GM19468 (cell line): ENCODE results near the gene PLXNB2.
A peak's percentile ranks its signal among the peaks of the same experiment; 100 is the strongest.

Source experiments
- ATAC-seq: cut with Tn5 transposase; IDR thresholded peaks from one replicate; pipeline ENCODE4 v1.9.1; 2021; ENCODE audit warnings: mild to moderate bottlenecking, moderate library complexity, moderate number of reproducible peaks; ENCODE audit not compliant: unreplicated experiment; ENCODE audit errors: extremely low read depth

Gene PLXNB2

DNA sequence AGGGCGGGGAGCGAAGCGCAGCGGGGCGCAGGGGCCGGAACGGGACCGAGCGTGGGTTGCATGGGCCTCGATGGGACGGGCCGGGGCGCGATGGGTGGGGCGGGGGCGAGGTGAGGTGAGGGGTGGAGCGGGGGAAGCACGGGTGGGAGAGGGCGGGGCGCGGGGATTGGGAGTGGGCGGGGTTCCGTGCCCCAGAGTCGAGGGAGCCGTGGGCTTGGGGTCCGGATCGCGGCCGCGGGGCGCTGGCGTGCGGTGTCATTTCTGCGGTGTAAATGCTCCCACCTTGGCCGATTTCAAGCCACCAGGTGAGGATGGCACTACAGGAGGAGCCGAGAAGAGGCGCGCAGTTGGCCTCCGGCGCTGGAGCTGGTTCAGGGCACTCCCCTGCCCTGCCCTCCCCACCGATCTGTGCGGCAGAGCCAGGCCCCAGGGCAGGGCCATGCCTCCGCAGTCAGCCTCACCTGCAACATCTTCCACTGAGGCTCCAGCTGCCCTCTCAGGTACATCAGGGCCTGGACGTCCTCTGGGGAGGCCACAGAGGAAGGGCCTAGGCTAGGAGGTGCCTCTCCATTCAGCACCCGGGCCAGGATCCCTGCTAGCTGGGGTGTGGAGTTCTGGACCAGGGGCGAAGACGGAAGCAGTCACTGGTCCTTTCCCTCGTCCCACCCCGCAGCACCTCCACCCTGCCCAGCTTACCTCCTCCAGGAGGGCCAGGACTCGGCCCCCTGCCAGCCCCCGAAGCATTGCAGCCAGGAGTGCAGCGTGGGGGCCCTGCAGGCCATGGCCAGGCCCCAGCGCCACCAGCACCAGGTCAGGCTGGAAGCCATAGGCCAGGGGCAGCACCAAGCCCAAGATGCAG, 62.0 kb downstream of the PLXNB2 start:
- no peak for ATAC-seq

DNA sequence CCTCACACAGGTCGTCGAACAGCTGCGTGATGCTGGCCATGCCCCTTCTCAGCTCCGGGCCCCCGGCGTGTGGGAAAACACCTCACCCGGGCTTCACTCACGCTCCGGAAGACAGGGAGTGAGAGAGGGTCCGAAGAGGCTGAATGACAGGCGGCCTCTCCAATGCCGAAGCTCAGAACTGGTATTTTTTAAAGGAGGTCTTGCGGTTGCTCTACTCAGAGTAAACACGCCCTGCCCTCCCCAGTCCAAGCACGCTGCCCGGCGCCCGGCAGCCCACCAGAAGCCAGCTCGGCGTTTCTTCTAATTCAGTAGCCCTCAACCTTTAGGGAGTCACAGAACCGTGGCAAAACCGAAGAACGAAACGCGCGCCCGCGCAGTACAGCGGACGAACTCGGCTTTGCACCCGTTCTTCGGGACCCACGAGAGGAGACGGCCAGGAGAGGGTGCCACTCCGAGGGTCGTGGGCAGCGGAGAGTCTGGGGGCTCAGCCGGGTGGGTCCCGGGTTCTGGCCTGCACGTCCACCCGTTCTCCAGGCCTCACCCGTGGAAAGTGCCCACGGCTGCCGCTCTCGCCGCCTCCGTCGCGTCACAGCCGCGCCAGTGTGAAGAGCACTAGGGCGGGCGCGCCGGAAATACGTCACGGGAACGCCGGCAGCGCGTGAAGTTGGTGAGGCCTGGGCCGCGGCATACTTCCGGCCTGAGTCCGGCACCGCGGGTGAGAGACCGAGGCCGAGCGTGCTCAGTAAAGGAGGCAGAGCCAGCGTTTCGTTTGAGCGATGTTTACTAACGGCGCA, 62.8 kb downstream of the PLXNB2 start, which contains the start of gene TUBGCP6:
TSS of gene TUBGCP6 (minus strand) at position 604 of the 794 bp plus-strand sequence. CDS start at position 40, 564 bp downstream.
- ATAC-seq: peak; percentile 42

DNA sequence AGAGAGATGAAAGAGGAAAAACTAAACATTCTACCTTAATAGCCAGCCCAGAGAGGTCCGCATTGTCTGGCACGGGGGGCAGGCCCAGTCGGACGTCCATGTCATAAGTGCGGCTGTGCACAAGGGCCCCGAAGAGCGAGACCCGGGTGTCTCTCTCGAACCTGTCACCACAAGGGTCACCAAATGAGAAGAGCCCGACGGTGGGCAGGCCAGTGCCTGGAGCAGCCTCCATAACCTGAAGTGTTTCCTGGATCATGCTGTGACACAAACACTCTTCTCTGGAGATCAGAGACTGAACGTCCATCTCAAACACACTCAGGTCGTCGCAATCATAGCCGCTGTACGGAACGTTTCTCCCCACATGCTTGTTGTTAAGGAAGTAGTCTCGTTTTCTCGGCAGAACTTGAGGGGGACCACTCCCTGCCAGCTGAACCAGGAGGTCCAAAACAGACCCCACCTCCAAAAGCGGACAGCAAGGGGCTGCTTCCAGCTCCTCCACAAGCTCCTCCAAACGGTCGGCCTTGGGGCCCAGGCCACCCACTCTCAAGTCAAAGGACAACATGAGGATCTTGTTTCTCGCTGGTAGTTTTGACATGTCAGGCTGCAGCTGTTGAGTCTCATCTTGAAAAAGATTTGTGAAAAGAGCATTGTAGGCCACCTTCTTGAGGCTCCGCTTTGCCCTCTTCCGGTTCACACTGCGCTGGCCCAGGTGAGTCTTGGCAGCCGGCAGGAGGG, 63.6 kb downstream of the PLXNB2 start:
- ATAC-seq: no peak

DNA sequence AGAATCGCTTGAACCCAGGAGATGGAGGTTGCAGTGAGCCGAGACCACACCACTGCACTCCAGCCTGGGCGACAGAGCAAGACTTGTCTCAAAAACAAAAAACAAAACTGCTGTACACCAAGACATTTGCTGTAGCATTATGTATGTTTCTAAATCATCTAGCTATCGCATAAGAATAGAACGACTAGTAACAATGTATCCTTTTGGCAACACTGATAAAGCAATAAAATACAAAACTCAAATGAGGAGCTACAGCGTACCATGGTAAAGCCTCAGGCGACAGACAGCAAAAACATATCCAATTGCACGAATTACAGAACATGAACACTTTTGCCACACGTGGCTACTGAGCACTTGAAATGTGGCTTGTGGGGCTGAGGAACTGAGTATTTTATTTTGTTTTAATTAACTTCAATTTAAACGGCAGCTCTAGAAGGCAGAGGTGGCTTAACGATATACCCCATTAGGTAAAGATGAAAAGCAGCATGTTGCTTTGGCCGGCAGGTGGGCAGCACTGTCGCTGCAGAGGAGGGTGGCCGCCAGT, 65.0 kb downstream of the PLXNB2 start:
- no peak for ATAC-seq

DNA sequence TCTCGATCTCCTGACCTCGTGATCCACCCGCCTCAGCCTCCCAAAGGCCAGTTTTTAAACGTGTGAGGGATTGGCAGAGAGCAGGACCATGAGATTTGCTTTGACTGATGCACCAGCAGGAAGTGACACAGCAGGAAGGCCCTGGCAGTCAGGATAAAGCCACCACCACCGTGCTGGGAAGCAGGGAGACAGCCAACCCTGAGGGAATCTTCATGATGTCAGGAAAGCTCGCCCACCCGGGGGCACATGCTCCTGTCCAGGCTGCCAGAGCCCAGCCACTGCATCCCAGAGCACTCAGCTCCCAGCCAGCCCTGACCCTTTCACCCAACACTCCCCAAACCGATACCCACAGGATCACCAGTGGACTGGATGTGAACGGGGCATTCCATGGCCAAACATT, 68.7 kb downstream of the PLXNB2 start:
- no peak for ATAC-seq

DNA sequence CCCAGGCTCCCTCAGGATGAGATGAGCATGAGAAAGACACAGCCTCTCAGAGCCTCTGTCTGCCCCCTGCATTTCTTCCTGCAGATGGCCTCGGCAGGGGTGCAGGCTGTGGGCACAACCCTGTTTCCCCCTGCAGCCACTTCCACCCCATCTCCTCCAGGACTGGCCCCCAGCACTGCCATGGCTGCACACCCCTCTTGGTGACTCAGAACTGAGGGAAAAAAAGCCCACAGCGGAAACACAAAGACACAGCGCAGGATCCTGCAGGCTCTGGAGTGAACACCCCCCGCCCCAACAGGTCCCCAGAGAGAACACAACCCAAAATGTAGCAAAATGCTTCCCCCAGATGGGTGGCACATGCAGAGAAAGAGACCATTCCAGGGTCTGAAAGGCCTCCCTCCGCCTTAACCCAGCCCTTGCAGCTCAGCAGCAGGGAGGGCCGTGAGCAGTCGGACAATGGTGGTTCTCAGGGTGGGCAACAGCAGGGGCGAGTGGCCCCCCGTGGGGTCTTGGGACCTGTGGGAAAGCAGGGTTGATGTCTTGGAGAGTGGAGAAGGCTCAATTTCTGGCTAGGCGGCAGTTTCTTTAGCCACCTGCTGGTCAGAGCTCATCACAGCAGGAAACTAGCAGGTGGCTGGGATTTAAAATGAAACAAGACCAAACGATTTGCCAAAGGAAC, 70.6 kb downstream of the PLXNB2 start:
- ATAC-seq: no peak

DNA sequence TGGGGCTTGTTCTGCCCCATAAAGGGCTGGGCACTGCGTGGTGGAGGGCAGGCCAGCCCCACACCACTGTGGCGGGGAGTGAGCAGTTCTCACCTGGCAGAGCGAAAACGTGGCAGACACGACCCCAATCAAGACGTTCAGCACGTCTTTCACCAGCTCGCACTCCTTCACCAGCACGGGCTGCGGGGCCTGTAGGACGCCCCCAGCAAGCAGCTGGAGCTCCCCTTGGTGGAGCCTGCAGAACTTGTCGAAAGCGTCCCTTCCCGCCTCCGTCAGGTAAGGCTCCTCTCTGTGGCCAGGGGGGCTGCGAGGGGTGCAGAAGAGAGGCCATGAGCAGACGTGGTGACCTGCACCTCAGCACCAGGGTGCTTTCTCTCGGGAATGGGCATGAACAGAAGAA, 74.2 kb downstream of the PLXNB2 start:
- no peak for ATAC-seq

DNA sequence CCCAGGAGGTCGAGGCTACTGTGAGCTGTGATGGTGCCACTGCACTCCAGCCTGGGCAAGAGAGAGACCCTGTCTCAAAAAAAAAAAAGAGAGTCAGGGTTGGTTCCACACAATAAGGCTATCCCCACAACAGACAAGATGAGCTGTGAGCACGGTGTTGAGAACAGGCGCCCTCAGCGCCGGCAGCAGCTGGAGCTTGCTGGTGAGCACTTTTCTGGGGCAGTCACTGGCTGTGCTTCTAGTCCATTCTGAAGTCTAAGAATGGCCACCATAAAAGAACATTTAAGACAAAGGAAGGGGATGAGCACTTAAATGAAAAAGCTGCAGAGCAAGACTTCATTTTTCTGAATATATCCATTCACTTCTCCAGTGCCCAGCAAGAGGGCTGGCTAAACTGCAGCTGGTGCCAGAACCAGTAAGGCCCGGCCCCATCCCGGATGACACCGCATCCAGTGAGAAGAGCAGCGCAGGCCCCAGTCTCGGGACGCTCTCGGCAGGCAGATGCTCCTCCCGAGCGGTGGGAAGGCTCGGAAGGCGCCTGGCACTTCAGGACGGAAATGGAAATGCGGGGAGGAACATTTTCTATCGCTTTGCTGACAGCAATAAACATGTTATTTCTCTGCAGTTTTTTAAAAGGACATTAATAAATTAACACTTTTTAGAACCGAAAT, 74.8 kb downstream of the PLXNB2 start:
- ATAC-seq: no peak

DNA sequence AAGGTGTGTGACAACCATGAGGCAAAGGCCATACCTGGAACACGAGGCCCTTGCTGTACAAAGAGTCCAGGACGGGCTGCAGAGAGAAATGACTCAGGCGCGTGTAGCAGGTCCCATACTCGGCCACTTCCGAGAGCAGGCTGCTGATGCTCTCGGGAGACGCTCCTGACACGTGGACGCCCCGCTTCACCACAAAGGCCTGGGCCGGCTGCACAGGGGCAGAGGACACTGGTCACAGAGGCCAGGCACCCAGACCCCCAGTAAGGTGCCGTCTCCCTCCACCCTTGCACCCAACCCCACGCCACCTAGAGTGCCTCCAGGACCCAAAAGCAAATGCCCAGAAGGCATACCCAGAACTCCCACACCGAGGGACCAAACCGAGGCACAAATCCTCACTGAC, 78.1 kb downstream of the PLXNB2 start:
- ATAC-seq: no peak

DNA sequence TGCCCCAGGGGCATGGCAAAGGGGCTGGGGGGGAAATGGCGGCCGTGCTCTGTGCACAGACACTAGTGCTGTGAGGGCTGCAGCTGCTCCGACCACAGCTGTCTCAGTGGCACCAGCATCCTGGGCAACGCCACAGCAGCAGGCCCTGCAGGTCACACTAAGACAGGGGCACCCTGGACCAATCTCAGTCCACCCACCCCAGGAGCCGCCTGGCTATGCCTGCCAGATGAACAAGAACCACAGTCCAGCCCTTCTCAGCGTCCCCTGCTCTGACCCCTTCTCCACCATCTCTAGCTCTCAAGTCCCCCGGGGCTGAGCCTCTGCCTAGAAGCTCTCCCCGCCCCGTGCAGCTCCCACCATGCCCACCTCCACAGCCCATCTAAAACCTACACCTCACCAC, 79.1 kb downstream of the PLXNB2 start:
- no peak for ATAC-seq

DNA sequence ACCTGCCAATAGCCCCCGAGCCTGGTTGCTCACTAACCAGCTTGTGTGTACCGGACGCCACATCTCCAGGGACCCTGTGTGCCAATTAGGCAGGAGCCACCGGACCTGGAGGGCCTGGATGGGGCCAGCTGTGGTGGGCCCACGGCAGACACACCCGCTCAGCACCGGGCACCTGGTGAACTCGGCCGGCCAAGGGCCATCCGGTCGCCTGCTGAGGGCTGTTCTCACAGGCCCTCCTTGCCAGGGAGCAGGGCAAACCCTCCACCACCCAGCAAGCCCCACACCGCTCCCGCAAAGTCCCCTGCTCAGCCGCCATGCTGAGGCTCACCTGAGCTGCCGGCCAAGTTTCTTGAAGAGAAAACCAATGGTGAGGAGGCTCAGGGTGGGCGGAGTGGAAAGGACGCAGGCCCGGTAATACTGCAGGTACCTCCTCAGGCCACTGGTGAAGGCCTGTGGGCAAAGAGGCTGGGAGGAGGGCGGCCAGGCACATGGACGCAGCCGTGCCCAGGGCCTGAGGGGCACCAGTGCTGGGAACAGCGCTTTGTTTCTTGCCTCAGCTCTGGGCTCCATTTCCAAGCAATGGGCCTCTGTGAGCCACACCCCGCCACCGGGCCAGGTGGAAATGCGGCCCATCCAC, 79.7 kb downstream of the PLXNB2 start:
- no peak for ATAC-seq

DNA sequence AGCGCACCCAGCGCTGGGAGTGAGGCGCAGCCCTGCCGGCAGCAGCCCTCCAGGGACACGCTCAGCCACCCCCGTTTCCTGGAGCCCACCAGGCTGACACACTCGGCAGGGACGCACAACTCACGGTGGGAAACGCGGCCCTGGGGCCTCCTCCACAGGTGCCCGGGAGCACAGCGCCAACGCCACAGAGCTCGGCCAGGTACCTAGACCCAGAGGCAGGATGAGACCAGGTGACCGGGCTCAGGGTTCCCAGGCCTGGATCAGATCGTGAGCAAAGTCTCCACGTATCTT, 80.6 kb downstream of the PLXNB2 start:
- no peak for ATAC-seq

DNA sequence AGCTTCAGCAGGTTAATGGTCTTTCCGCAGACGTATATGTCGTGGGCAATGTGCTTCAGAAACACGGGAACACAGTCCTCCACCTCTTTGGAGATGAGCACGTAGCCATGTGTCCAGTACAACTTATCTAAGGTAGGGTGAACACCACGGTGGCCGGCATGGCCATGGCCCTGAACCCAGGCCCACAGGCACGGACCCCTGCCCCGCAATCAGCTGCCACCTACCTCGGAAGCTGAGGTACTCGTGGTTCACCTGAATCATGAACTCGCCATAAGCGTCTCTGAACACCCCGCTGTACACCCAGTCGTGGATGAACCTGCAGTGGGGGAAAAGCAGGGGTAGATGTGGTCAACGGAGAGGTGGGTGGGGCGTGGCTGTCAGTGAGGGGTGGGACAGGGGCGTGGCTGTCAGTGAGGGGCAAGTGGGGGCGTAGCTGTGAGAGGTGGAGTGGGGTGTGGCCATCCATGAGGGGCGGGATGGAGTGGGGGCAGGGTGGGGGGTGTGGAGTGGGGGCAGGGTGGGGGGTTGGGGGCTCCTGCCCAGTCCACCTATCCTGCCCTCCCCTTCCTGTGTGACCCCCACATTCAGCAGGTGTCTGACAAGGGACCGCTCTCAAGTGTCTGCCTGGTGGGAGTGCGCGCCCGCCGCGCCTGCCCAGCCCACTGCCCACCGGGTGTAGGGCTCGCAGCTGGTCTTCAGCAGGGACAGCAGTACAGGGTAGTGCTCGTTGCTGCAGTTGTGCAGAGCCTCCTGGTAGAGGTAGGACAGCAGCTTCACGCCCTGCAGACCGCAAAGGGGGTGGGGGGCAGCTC, 81.2 kb downstream of the PLXNB2 start:
- no peak for ATAC-seq

DNA sequence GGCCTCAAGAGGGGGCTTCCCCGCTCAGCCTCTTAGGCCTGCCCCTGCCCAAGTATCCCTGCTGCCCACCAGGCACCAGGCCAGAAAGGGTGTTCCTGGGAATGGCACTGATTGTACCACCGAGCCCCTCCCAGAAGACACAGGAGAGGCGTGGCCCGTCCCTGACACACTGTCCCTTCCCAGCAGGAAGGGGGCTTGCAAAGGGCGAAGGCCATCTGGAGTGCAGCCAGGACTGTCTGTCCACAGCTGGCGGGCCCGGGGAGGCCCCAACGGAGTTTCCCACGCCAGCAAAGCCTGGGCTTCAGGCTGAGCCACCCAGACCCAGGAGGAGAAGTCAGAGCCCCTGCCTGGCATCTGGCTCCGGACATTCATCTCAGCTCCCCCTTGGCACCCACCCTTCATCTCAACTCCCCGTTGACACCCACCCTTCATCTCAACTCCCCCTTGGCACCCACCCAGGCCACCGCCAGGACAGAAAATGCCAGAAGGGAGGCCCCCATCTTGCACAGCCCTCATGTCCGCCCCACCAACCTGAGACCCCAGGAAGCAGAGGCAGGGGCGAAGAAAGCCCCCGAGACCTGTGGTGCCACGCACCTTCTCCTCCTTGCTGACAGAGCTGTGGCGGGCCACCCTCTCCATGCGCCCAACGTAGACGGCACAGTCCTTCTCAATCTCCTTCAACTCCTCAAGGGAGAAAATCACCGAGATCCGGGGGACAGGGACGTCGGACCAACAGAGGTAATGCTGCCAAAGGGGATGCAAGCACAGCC, 82.1 kb downstream of the PLXNB2 start:
- no peak for ATAC-seq
